Measurements from ENCODE around the gene LRRC4B. TPM values are rescaled to one million over a fixed set of nuclear protein-coding genes. Genes with fewer than 3 reads are reported as not detected.
A peak's percentile ranks its signal among the peaks of the same experiment; 100 is the strongest.

Gene LRRC4B
- total and polyA plus RNA-seq, 12 donors: 0.42 to 3.0 (median 0.78) TPM

- peak overlapping the region in 9 of 10 donors; percentile 34 to 60 (median 48) for H3K4me3 ChIP-seq
- peak; percentile 55 to 84 (median 72) for ATAC-seq
- H3K27ac ChIP-seq: peak overlapping the region; percentile 85 to 99 (median 93)
- no peak for TF ChIP-seq CTCF (IDR thresholded peaks at IDR 0.05)
- H3K36me3 ChIP-seq: peaks cover 0 to 6% (median 0%) of the 10 kb centered on the region in 9 donors
- H3K9me3 ChIP-seq: no peaks in the 10 kb centered on the region
- WGBS, 2 donors: 29 to 52% methylated on average over 9 to 10 of the region's 10 CpGs
- intact Hi-C loops (cut with DNase I): no loop called here
- no peaks in the 10 kb centered on the region for H3K27me3 ChIP-seq
- peak; percentile 81 to 86 for DNase-seq
- peaks cover 0 to 8% (median 0%) of the 10 kb centered on the region in 9 donors for H3K4me1 ChIP-seq
These were observed 67.5 kb downstream of the LRRC4B start for GRCh38 chr19:50500753-50501151.

- intact Hi-C loops (cut with DNase I): no loop called here
- Histone ChIP-seq H3K27ac (peak overlapping the region; percentile 65 to 99 (median 93)), H3K4me3 (peak overlapping the region in 9 of 10 donors; percentile 18 to 60 (median 42)), H3K4me1 (peaks cover 0 to 8% (median 0%) of the 10 kb centered on the region in 9 donors), H3K9me3 (no peaks in the 10 kb centered on the region), H3K27me3 (no peaks in the 10 kb centered on the region), H3K36me3 (peaks cover 0 to under 1% (median 0%) of the 10 kb centered on the region in 9 donors)
- DNase-seq (peak; percentile 81), ATAC-seq (peak; percentile 36 to 77 (median 59))
- peak in 1 of 9 donors; percentile 7 for TF ChIP-seq CTCF (IDR thresholded peaks at IDR 0.05)
- 27 to 38% methylated on average over 27 of the region's 27 CpGs for WGBS, 2 donors
These were observed 68.0 kb downstream of the LRRC4B start for GRCh38 chr19:50500060-50500752.

- H3K27me3 ChIP-seq: no peaks in the 10 kb centered on the region
- peaks cover 0 to 8% (median 0%) of the 10 kb centered on the region in 9 donors for H3K4me1 ChIP-seq
- H3K27ac ChIP-seq: peak overlapping the region in 7 of 10 donors; percentile 15 to 82 (median 66)
- H3K4me3 ChIP-seq: peak overlapping the region in 9 of 10 donors; percentile 19 to 55 (median 41)
- WGBS, 2 donors: 32 to 55% methylated on average over 11 of the region's 11 CpGs
- no peaks in the 10 kb centered on the region for H3K9me3 ChIP-seq
- ATAC-seq: no peak
- no peak for DNase-seq
- intact Hi-C loops (cut with DNase I): no loop called here
- H3K36me3 ChIP-seq: no peaks in the 10 kb centered on the region
- no peak for TF ChIP-seq CTCF (IDR thresholded peaks at IDR 0.05)
These were observed 69.8 kb downstream of the LRRC4B start for GRCh38 chr19:50498219-50499056.

GRCh38 chr19:50497022-50497405 is 71.2 kb downstream of the LRRC4B start:
- ATAC-seq (peak in 2 of 8 donors; percentile 0), DNase-seq (no peak)
- no peaks in the 10 kb centered on the region for H3K36me3 ChIP-seq
- no peaks in the 10 kb centered on the region for H3K9me3 ChIP-seq
- H3K27me3 ChIP-seq: no peaks in the 10 kb centered on the region
- peak overlapping the region in 4 of 10 donors; percentile 26 to 70 (median 56) for H3K27ac ChIP-seq
- WGBS, 2 donors: 33 to 48% methylated on average over 8 of the region's 8 CpGs
- H3K4me1 ChIP-seq: peaks cover 0 to 4% (median 0%) of the 10 kb centered on the region in 9 donors
- intact Hi-C loops (cut with DNase I): no loop called here
- peak overlapping the region in 2 of 10 donors; percentile 23 to 55 for H3K4me3 ChIP-seq
- TF ChIP-seq CTCF (IDR thresholded peaks at IDR 0.05): no peak
